OCI-LY7 (cell line): Measurements from ENCODE around the gene SELENOM.
"Not testable (repeated sequence)": the region's sequence is repeated elsewhere in the genome, so short reads cannot be mapped to it uniquely, and the experiment has no call there.

Experiments
- EZH2phosphoT487 ChIP-seq: fragments of 200-600 bp; sonication (generic); IDR thresholded peaks from 2 replicates; pipeline ENCODE4 v1.6.1; 2018; ENCODE audit warnings: low read depth, borderline replicate concordance, mild to moderate bottlenecking, mixed run types, antibody characterized with exemption, low read length, moderate library complexity, mixed read lengths
- TF ChIP-seq, protein P1 (sequence below): fragments of 200-600 bp; sonication (generic); conservative IDR thresholded peaks from 2 replicates; pipeline ENCODE4 v1.5.1; 2014; ENCODE audit warnings: mild to moderate bottlenecking, antibody characterized with exemption, low read length, moderate library complexity, mixed read lengths

DNA sequence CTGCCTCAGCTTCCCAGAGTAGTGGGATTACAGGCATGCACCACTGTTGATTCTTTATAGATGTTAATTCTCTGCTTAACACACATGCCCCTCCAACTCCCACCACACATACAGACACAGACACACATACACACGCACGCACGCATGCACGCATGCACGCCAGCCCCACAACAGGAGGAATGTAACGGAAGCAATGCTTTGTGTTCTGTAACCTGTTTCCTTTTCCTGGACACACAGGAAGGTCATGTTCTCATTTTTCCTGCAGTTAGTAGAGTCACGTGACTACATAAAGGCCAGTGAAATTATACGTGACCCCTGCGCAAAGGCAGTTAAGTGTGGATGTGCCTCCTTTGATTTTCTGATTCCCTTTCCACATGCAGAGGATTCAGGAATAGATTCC, 34.2 kb downstream of the SELENOM start:
- not testable (repeated sequence) for TF ChIP-seq EZH2phosphoT487
- TF ChIP-seq, protein P1, sequence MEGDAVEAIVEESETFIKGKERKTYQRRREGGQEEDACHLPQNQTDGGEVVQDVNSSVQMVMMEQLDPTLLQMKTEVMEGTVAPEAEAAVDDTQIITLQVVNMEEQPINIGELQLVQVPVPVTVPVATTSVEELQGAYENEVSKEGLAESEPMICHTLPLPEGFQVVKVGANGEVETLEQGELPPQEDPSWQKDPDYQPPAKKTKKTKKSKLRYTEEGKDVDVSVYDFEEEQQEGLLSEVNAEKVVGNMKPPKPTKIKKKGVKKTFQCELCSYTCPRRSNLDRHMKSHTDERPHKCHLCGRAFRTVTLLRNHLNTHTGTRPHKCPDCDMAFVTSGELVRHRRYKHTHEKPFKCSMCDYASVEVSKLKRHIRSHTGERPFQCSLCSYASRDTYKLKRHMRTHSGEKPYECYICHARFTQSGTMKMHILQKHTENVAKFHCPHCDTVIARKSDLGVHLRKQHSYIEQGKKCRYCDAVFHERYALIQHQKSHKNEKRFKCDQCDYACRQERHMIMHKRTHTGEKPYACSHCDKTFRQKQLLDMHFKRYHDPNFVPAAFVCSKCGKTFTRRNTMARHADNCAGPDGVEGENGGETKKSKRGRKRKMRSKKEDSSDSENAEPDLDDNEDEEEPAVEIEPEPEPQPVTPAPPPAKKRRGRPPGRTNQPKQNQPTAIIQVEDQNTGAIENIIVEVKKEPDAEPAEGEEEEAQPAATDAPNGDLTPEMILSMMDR, result not testable (repeated sequence)
